ENCODE data around the gene ITCH.
"Not testable (repeated sequence)": the region's sequence is repeated elsewhere in the genome, so short reads cannot be mapped to it uniquely, and the experiment has no call there.

Gene ITCH

GRCh38 chr20:34514897-34515483, 151.9 kb downstream of the ITCH start:
- no peak for DNase-seq

DNA sequence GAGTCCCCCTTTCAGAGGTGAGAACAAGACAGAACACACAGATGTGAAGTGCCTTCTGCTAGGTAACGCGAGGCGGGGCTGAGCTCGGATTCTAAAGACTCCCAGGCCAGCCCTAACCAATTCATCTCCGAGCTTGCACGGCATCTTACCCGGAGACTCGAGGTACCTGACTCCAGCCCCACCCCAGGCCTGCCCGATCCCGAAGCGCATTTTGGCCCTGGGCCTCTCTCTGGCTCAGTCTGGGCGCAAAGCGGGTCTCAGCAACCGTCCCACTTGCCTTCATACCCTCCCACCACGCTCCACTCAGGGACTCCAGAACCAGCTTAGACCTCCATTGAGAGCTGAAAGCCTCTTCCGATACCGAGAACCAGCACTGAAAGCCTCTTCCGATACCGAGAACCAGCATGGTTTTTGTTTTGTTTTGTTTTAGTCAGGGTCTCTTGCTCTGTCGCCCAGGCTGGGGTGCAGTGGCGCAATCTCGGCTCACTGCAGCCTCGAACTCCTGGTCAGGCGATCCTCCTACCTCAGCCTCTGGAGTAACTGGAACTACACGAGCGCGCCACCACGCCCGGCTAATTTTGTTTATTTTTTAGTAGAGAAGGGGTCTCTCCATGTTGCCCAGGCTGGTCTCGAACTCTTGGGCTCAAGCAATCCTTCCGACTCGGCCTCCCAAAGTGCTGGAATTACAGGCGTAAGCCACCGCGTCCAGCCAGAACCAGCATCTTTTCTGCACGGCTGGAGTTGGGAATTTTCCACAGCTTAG, 152.6 kb downstream of the ITCH start:
- DNase-seq, result peak; percentile 77

- DNase-seq, result peak; percentile 95
These were observed 153.4 kb downstream of the ITCH start, which contains the start of gene DYNLRB1 for GRCh38 chr20:34516247-34517113. TSS of gene DYNLRB1 (plus strand) at chr20:34516422. CDS start at chr20:34516459, 37 bp downstream.

DNA sequence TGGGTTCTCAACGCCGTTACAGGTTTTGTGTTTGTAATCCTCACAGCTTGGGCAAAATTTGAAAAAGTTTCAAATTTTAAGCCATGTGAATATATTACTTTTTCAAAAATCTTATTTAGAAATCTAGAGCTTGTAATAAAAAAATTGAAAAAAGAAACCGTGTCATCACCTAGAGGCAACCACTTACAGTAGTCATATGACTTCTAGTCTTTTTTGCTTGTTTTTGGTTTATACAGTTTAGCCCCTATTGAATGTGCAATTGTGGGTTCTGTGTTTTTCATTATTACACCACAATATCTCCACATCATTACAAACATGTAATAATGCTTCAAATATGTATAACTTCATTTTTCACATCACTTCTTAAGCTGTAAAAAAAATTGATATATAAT, 154.0 kb downstream of the ITCH start:
- DNase-seq, result no peak

GRCh38 chr20:34518863-34519262, 155.8 kb downstream of the ITCH start:
- not testable (repeated sequence) for DNase-seq

DNA sequence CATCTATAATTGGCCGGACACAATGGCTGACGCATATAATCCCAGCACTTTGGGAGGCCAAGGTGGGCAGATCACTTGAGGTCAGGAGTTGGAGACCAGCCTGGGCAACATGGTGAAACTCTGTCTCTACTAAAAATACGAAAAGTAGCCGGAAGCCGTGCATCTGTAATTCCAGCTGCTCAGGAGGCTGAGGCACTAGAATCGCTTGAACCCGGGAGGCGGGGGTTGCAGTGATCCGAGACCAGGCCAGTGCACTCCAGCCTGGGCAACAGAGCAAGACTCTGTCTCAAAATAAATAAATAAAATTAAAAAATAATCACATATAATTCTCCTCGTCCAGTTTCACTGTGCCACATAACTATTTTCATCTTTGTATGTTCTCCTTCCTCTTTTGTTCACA, 156.8 kb downstream of the ITCH start:
- not testable (repeated sequence) for DNase-seq

DNA sequence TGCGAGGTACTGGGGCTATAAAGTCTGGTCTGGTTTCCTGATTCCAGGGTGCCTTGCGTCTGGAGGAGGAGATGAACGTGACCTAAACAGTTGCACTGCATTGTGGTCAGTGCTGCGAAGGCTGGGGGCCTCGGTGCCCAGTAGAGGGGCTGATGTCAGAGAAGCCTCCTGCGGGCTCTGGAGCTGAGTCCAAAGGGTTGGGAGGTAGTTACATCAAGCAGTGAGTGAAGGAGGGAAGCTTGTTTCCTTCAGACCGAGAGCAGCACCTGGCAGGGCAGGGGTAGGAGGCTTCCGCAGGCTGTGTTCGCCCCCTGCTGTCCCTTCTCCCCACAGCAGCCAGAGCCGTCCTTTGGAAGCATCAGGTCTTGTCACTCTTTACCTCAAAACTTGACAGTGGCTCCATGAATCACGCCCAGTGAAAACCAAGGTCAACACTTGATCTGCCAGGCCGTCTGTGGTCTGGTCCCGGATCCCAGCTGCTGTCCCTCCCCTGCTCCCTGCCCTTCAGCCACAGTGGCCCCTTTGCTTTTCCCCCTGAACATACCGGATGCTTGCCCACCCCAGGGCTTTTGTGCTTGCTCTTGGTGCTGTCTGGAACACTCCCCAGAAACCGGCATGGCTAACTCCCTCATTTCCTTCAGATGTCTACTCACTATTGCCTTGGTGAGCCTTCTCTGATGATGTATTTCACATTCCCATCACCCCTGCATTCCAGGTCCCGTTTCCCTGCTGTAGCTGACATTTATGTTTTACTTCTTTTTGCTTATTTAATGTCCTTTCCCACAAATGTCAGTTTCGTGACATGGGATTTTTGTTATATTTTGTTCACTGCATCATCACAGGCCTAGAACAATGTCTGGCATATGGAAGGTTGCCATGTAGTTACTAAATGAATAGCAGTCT, 160.1 kb downstream of the ITCH start:
- DNase-seq, result peak; percentile 50

- DNase-seq, result no peak
These were observed 161.4 kb downstream of the ITCH start for GRCh38 chr20:34524426-34524825.

DNA sequence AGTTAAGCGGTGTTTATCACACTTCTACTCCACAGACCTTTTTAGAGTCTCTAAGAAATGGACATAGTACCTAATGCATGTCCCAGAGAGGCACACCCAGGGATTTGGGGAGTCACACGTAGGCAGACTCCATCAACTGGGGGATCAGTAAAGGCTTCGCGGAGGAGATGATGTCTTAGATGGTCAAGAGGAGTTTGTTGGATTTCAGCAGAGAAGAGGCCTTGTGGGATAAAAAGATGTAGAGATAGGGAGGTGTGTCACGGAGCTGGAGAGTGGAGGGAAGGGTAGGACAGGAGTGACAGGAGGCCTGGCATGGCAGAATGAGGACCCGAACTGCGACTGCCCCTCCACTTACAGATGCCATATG, 162.3 kb downstream of the ITCH start:
- no peak for DNase-seq

GRCh38 chr20:34525709-34526416, 162.8 kb downstream of the ITCH start:
- no peak for DNase-seq

- no peak for DNase-seq
These were observed 163.4 kb downstream of the ITCH start for GRCh38 chr20:34526466-34526865.

DNA sequence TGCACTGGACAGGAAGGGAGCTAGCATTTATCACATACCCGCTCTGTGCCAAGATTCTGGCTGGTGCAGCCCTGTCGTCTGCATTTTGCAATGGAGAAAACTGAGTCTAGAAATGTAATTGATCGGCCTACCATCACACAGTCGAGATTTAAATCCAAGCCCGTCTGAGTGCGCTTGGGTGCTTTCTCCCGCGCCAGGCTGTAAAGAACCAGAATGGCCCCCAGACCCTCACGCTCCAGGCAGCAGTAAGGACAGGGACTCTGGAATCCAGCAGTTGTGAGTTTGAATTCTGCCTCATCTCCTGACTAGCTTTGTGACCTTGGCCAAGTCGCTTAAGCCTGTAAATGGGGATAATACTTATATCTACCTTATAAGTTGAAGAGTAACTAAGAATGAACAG, 163.9 kb downstream of the ITCH start:
- no peak for DNase-seq

- DNase-seq, result no peak
These were observed 165.8 kb downstream of the ITCH start for GRCh38 chr20:34528921-34529297.

GRCh38 chr20:34529742-34530141, 166.7 kb downstream of the ITCH start:
- no peak for DNase-seq

GRCh38 chr20:34530342-34530741, 167.3 kb downstream of the ITCH start:
- no peak for DNase-seq

DNA sequence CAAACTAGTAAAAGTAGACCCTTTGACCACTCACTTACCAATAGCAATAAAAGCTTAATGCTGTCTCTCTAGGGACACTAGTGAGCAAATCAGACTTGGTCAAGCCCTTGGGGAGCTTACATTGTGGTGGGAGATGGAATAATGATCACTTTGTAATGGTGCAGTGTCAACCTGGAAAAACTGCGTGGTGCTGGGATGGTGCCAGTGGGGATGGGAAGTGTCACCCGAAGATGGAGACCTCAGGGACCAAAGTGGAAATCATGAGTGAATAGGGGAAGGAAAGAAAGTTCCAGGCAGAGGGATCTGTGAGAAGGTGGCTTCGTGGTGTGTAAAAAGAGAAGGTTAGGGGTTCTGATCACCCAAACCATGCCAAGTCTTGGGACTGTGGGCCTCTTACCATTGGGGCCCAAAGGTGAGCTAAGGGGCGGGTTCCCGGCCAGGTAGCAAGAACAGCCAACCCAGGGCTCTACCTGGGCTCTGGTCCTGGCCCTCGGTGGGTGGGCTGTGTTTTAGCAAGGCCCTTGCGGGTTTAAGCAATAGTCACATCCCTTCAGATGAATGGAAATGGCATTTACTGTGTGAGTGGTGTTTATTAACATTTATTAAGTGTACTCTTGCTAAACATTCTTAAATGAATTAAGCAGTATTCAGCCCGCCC, 168.7 kb downstream of the ITCH start:
- DNase-seq, result no peak

GRCh38 chr20:34532320-34532719, 169.2 kb downstream of the ITCH start:
- DNase-seq, result no peak

DNA sequence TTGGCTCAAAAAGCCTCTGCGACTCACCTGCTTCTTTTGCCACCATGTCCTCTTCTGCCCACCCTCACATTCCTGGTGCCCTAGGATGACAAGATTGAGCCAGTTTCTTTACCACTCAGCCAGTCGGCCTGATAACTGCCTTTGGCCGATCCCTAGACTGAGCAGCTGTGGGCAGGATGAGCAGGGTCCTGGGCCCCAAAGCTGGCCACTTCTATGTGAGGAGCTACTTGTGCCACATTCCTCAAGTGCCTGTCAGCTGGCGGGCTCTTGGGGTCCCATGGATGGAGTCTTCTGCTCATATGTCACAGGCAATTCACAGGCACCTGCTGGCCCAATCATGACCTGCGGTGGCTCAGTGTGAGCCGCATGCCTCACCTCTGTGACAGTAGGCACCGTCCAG, 169.7 kb downstream of the ITCH start:
- DNase-seq, result no peak

- no peak for DNase-seq
These were observed 171.5 kb downstream of the ITCH start for GRCh38 chr20:34534391-34535165.

GRCh38 chr20:34535301-34535840, 172.3 kb downstream of the ITCH start:
- no peak for DNase-seq

Measured in stimulated activated CD4-positive, alpha-beta T cell treated with anti-CD3 and anti-CD28 coated beads, Interleukin-1b, Interleukin-23, amount 100 ng/mL, for 48 hours (primary cell).